HG03159 (cell line): Measurements from ENCODE around the gene R3HDML.

ENCODE experiments used
- ATAC-seq: cut with Tn5 transposase; IDR thresholded peaks from one replicate; pipeline ENCODE4 v1.9.1; 2021; ENCODE audit warnings: mild to moderate bottlenecking, moderate library complexity; ENCODE audit not compliant: unreplicated experiment

The R3HDML gene

GRCh38 chr20:44398335-44398734 lies 61.5 kb downstream of the R3HDML start:
- ATAC-seq: no peak

- ATAC-seq: no peak
Observed at GRCh38 chr20:44399446-44399845, 62.6 kb downstream of the R3HDML start.

- no peak for ATAC-seq
Observed at GRCh38 chr20:44400671-44400969, 63.8 kb downstream of the R3HDML start.
